SK-N-MC (cell line): ENCODE data around the gene DDX31.

Experiments used
- EZH2 ChIP-seq: fragments of 200-600 bp; sonication (generic); IDR thresholded peaks from one replicate; pipeline ENCODE4 v1.6.1; 2017; ENCODE audit warnings: antibody characterized with exemption
- FOXP2 ChIP-seq: optimal IDR thresholded peaks from 2 replicates; pipeline ENCODE3; 2011; ENCODE audit warnings: mild to moderate bottlenecking, moderate library complexity; ENCODE audit not compliant: insufficient read depth; ENCODE audit errors: extremely low read length, control extremely low read depth
- POLR2AphosphoS5 ChIP-seq: IDR thresholded peaks from 2 replicates; pipeline ENCODE4 v1.6.1; 2012; ENCODE audit warnings: mild to moderate bottlenecking, low read depth, low read length, borderline replicate concordance

DNA sequence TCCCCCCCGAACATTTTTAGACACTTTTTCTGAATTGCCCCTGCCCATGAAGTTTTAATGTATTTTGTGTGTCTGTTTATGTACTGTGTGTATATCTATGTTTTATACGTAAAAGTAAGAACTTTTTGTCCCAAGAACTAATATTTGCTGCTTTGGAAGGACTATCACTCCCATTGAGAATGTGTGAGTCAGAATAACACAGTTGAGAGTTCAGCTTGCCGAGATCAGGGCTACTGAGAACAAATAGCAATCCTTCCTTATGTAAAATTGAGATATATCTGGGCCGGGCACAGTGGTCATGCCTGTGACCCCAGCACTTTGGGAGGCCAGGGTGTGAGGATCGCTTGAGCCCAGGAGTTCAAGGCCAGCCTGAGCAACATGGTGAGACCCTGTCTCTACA is 11.8 kb upstream of the DDX31 start:
- TF ChIP-seq EZH2 (no peak), POLR2AphosphoS5 (no peak), FOXP2 (no peak)
